ENCODE data around the gene HUS1. TPM values are rescaled to one million over a fixed set of nuclear protein-coding genes. Genes with fewer than 3 reads are reported as not detected.

The HUS1 gene
- polyA plus RNA-seq, 1 experiment, result 14.1 TPM

- POLR2A ChIA-PET, result no interaction called here
- CTCF ChIA-PET, result interaction anchor here (1.8 to 2.1 kb wide), 4 partner anchors 18 to 204 kb away, joined by 5 to 7 read pairs (median 6); no protein-coding TSS in a partner anchor
Measured at GRCh38 chr7:47950714-47951113, 28.7 kb downstream of the HUS1 start.

GRCh38 chr7:47949703-47950102, 29.7 kb downstream of the HUS1 start:
- CTCF ChIA-PET, result interaction anchor here (2.1 kb wide), 1 partner anchor 19 kb away, joined by 7 read pairs; no protein-coding TSS in a partner anchor
- H3K36me3 ChIP-seq (ENCODE audit: control insufficient read depth, insufficient read depth, low read length), result no peaks in the 10 kb centered on the region
- H3K27me3 ChIP-seq (ENCODE audit: control insufficient read depth, insufficient read depth, low read length), result no peaks in the 10 kb centered on the region
- H3K4me3 ChIP-seq (ENCODE audit: low read depth, low read length), result no peak overlapping the region
- no peak for TF ChIP-seq CTCF (IDR thresholded peaks at IDR 0.05; ENCODE audit: insufficient read depth, low read depth, low read length)
- no peak for DNase-seq (ENCODE audit: low read depth)
- POLR2A ChIA-PET, result no interaction called here

More at GRCh38 chr7:47950714-47951113, 28.7 kb downstream of the HUS1 start:
- no peak for TF ChIP-seq CTCF (IDR thresholded peaks at IDR 0.05; ENCODE audit: insufficient read depth, low read depth, low read length)
- H3K4me3 ChIP-seq (ENCODE audit: low read depth, low read length), result no peak overlapping the region
- H3K36me3 ChIP-seq (ENCODE audit: control insufficient read depth, insufficient read depth, low read length), result 0 out of 2 replicates have a peak, but pooled peaks cover 1% of the 10 kb centered on the region
- H3K27me3 ChIP-seq (ENCODE audit: control insufficient read depth, insufficient read depth, low read length), result no peaks in the 10 kb centered on the region
- no peak for DNase-seq (ENCODE audit: low read depth)

GRCh38 chr7:47948141-47948790, 31.1 kb downstream of the HUS1 start, which contains the start of gene PKD1L1:
Gene PKD1L1 (minus strand): TSS chr7:47948466. CDS start chr7:47948440, 26 bp downstream.
- Histone ChIP-seq H3K27me3 (ENCODE audit: control insufficient read depth, insufficient read depth, low read length) (no peaks in the 10 kb centered on the region), H3K4me3 (ENCODE audit: low read depth, low read length) (no peak within 1 kb of the TSS), H3K36me3 (ENCODE audit: control insufficient read depth, insufficient read depth, low read length) (no peaks in the 10 kb centered on the region)
- POLR2A ChIA-PET, result no interaction called here
- no peak for DNase-seq (ENCODE audit: low read depth)
- TF ChIP-seq CTCF (IDR thresholded peaks at IDR 0.05; ENCODE audit: insufficient read depth, low read depth, low read length), result no peak
- CTCF ChIA-PET, result interaction anchor here (0.9 to 6.8 kb wide), 6 partner anchors 18 to 207 kb away, joined by 3 to 100 read pairs (median 3); no protein-coding TSS in a partner anchor

GRCh38 chr7:47947355-47947749, 32.1 kb downstream of the HUS1 start:
- ChIA-PET POLR2A (no interaction called here), CTCF (interaction anchor here (1.4 to 6.8 kb wide), 2 partner anchors 19 to 208 kb away, joined by 3 to 100 read pairs; no protein-coding TSS in a partner anchor)
- TF ChIP-seq CTCF (IDR thresholded peaks at IDR 0.05; ENCODE audit: insufficient read depth, low read depth, low read length), result no peak
- Histone ChIP-seq H3K27me3 (ENCODE audit: control insufficient read depth, insufficient read depth, low read length) (no peaks in the 10 kb centered on the region), H3K4me3 (ENCODE audit: low read depth, low read length) (no peak overlapping the region), H3K36me3 (ENCODE audit: control insufficient read depth, insufficient read depth, low read length) (no peaks in the 10 kb centered on the region)
- no peak for DNase-seq (ENCODE audit: low read depth)

- CTCF ChIA-PET, result interaction anchor here (1.4 to 6.8 kb wide), 2 partner anchors 20 to 208 kb away, joined by 3 to 100 read pairs; no protein-coding TSS in a partner anchor
- DNase-seq (ENCODE audit: low read depth), result no peak
Measured at GRCh38 chr7:47946581-47947354, 32.6 kb downstream of the HUS1 start.

More at GRCh38 chr7:47946581-47947354, 32.6 kb downstream of the HUS1 start:
- TF ChIP-seq CTCF (IDR thresholded peaks at IDR 0.05; ENCODE audit: insufficient read depth, low read depth, low read length), result no peak
- H3K4me3 ChIP-seq (ENCODE audit: low read depth, low read length), result no peak overlapping the region
- no peaks in the 10 kb centered on the region for H3K36me3 ChIP-seq (ENCODE audit: control insufficient read depth, insufficient read depth, low read length)
- POLR2A ChIA-PET, result no interaction called here
- H3K27me3 ChIP-seq (ENCODE audit: control insufficient read depth, insufficient read depth, low read length), result no peaks in the 10 kb centered on the region
